ENCODE data around the gene PCNX2. TPM values are rescaled to one million over a fixed set of nuclear protein-coding genes. Genes with fewer than 3 reads are reported as not detected.

The PCNX2 gene
- total and polyA plus RNA-seq, 2 donors = 5.2 to 36.9 TPM

- 98% methylated on average over 4 of the region's 4 CpGs for WGBS
- H3K4me1 ChIP-seq (ENCODE audit: insufficient read depth) = no peaks in the 10 kb centered on the region
- DNase-seq (ENCODE audit: extremely low spot score) = no peak
- no peak overlapping the region for H3K27ac ChIP-seq (ENCODE audit: low read depth)
- H3K4me3 ChIP-seq (ENCODE audit: low read depth, low read length) = no peak overlapping the region
- no peaks in the 10 kb centered on the region for H3K36me3 ChIP-seq (ENCODE audit: insufficient read depth)
These were observed 330.9 kb downstream of the PCNX2 start for GRCh38 chr1:232964601-232965000.

GRCh38 chr1:232962761-232963745 is 332.5 kb downstream of the PCNX2 start:
- Histone ChIP-seq H3K4me3 (ENCODE audit: low read depth, low read length) (no peak overlapping the region), H3K27ac (ENCODE audit: low read depth) (peak overlapping the region; percentile 63), H3K36me3 (ENCODE audit: insufficient read depth) (no peaks in the 10 kb centered on the region), H3K4me1 (ENCODE audit: insufficient read depth) (no peaks in the 10 kb centered on the region)
- 48% methylated on average over 10 of the region's 10 CpGs for WGBS
- DNase-seq (ENCODE audit: extremely low spot score) = no peak

- H3K4me1 ChIP-seq (ENCODE audit: insufficient read depth) = no peaks in the 10 kb centered on the region
- H3K4me3 ChIP-seq (ENCODE audit: low read depth, low read length) = no peak overlapping the region
- no peaks in the 10 kb centered on the region for H3K36me3 ChIP-seq (ENCODE audit: insufficient read depth)
- H3K27ac ChIP-seq (ENCODE audit: low read depth) = no peak overlapping the region
- DNase-seq (ENCODE audit: extremely low spot score) = no peak
- whole genome bisulfite sequencing = 98% methylated on average over 1 of the region's 1 CpG
These were observed 337.5 kb downstream of the PCNX2 start for GRCh38 chr1:232958067-232958466.

- 97% methylated on average over 6 of the region's 6 CpGs for WGBS
- no peak overlapping the region for H3K4me3 ChIP-seq (ENCODE audit: low read depth, low read length)
- no peak for DNase-seq (ENCODE audit: extremely low spot score)
- no peak overlapping the region for H3K27ac ChIP-seq (ENCODE audit: low read depth)
- H3K36me3 ChIP-seq (ENCODE audit: insufficient read depth) = no peaks in the 10 kb centered on the region
- H3K4me1 ChIP-seq (ENCODE audit: insufficient read depth) = peaks cover 3% of the 10 kb centered on the region
These were observed 339.4 kb downstream of the PCNX2 start for GRCh38 chr1:232956081-232956480.

GRCh38 chr1:232954594-232955365 is 340.7 kb downstream of the PCNX2 start:
- Histone ChIP-seq H3K36me3 (ENCODE audit: insufficient read depth) (no peaks in the 10 kb centered on the region), H3K27ac (ENCODE audit: low read depth) (no peak overlapping the region), H3K4me3 (ENCODE audit: low read depth, low read length) (no peak overlapping the region), H3K4me1 (ENCODE audit: insufficient read depth) (peaks cover 3% of the 10 kb centered on the region)
- DNase-seq (ENCODE audit: extremely low spot score) = no peak
- WGBS = 89% methylated on average over 4 of the region's 4 CpGs

- 87% methylated on average over 2 of the region's 2 CpGs for WGBS
- no peaks in the 10 kb centered on the region for H3K36me3 ChIP-seq (ENCODE audit: insufficient read depth)
- DNase-seq (ENCODE audit: extremely low spot score) = no peak
These were observed 342.7 kb downstream of the PCNX2 start for GRCh38 chr1:232952514-232953499.

GRCh38 chr1:232951605-232952004 is 343.9 kb downstream of the PCNX2 start:
- WGBS = 58% methylated on average over 1 of the region's 1 CpG
- Histone ChIP-seq H3K4me3 (ENCODE audit: low read depth, low read length) (no peak overlapping the region), H3K36me3 (ENCODE audit: insufficient read depth) (no peaks in the 10 kb centered on the region), H3K4me1 (ENCODE audit: insufficient read depth) (peaks cover 3% of the 10 kb centered on the region), H3K27ac (ENCODE audit: low read depth) (no peak overlapping the region)
- DNase-seq (ENCODE audit: extremely low spot score) = no peak

More at GRCh38 chr1:232952514-232953499, 342.7 kb downstream of the PCNX2 start:
- H3K4me1 ChIP-seq (ENCODE audit: insufficient read depth) = peaks cover 3% of the 10 kb centered on the region
- H3K4me3 ChIP-seq (ENCODE audit: low read depth, low read length) = no peak overlapping the region
- H3K27ac ChIP-seq (ENCODE audit: low read depth) = no peak overlapping the region

- no peak for DNase-seq (ENCODE audit: extremely low spot score)
- Histone ChIP-seq H3K4me1 (ENCODE audit: insufficient read depth) (peaks cover 3% of the 10 kb centered on the region), H3K27ac (ENCODE audit: low read depth) (no peak overlapping the region), H3K36me3 (ENCODE audit: insufficient read depth) (no peaks in the 10 kb centered on the region), H3K4me3 (ENCODE audit: low read depth, low read length) (peak overlapping the region; percentile 94)
- 26% methylated on average over 5 of the region's 5 CpGs for WGBS
These were observed 344.3 kb downstream of the PCNX2 start for GRCh38 chr1:232951180-232951579.

GRCh38 chr1:232950197-232951176 is 345.0 kb downstream of the PCNX2 start, which contains the start of gene NTPCR:
Gene NTPCR (plus strand): TSS chr1:232950611. CDS start chr1:232950711, 100 bp downstream.
- DNase-seq (ENCODE audit: extremely low spot score) = peak; percentile 87
- WGBS = under 1% methylated on average over 56 of the region's 56 CpGs
- H3K4me1 ChIP-seq (ENCODE audit: insufficient read depth) = peaks cover 5% of the 10 kb centered on the region
- H3K27ac ChIP-seq (ENCODE audit: low read depth) = peak within 1 kb of the TSS; percentile 40
- H3K4me3 ChIP-seq (ENCODE audit: low read depth, low read length) = peak within 1 kb of the TSS; percentile 94
- H3K36me3 ChIP-seq (ENCODE audit: insufficient read depth) = no peaks in the 10 kb centered on the region

- 83% methylated on average over 5 of the region's 5 CpGs for WGBS
- H3K36me3 ChIP-seq (ENCODE audit: insufficient read depth) = no peaks in the 10 kb centered on the region
- no peak overlapping the region for H3K27ac ChIP-seq (ENCODE audit: low read depth)
- peaks cover 5% of the 10 kb centered on the region for H3K4me1 ChIP-seq (ENCODE audit: insufficient read depth)
- no peak for DNase-seq (ENCODE audit: extremely low spot score)
- peak overlapping the region; percentile 94 for H3K4me3 ChIP-seq (ENCODE audit: low read depth, low read length)
These were observed 345.8 kb downstream of the PCNX2 start for GRCh38 chr1:232949636-232950196.

GRCh38 chr1:232944347-232944746 is 351.2 kb downstream of the PCNX2 start:
- Histone ChIP-seq H3K4me3 (ENCODE audit: low read depth, low read length) (no peak overlapping the region), H3K4me1 (ENCODE audit: insufficient read depth) (peaks cover 2% of the 10 kb centered on the region), H3K27ac (ENCODE audit: low read depth) (no peak overlapping the region), H3K36me3 (ENCODE audit: insufficient read depth) (no peaks in the 10 kb centered on the region)
- 79% methylated on average over 5 of the region's 5 CpGs for WGBS
- no peak for DNase-seq (ENCODE audit: extremely low spot score)

All from urinary bladder (tissue), 4 donors.